ENCODE data around the gene SOCS1. TPM values are rescaled to one million over a fixed set of nuclear protein-coding genes. Genes with fewer than 3 reads are reported as not detected.

SOCS1 gene
- total RNA-seq = 0.64 and 1.7 TPM in 2 replicates

GRCh38 chr16:11255737-11256660 lies at the start of gene SOCS1:
Gene SOCS1 (minus strand): TSS chr16:11256204. CDS start chr16:11255478, 726 bp downstream.

GRCh38 chr16:11280616-11281522 lies 24.9 kb upstream of the SOCS1 start, which contains the start of gene PRM1:
Gene PRM1 (minus strand): TSS chr16:11281330. CDS start chr16:11281238, 92 bp downstream.

GRCh38 chr16:11276143-11276895 lies 20.3 kb upstream of the SOCS1 start, which contains the start of gene PRM2:
Gene PRM2 (minus strand): TSS chr16:11276480. CDS start chr16:11276370, 110 bp downstream.

GRCh38 chr16:11272921-11273720 lies 17.1 kb upstream of the SOCS1 start, which contains the start of gene PRM3:
Gene PRM3 (minus strand): TSS chr16:11273629. CDS start chr16:11273595, 34 bp downstream.

GRCh38 chr16:11268921-11269375 lies 12.9 kb upstream of the SOCS1 start, which contains the start of gene TNP2:
Gene TNP2 (minus strand): TSS chr16:11269325. CDS start chr16:11269262, 63 bp downstream.

Other genes starting within 250 kb of the SOCS1 start
- gene TNP2, start 13.1 kb upstream of the SOCS1 start, total RNA-seq = not detected in 2 replicates
- gene PRM3, start 17.4 kb upstream of the SOCS1 start, total RNA-seq = not detected in 2 replicates
- not detected in 2 replicates for gene PRM2, start 20.3 kb upstream of the SOCS1 start, total RNA-seq
- gene PRM1, start 25.1 kb upstream of the SOCS1 start, total RNA-seq = not detected in 2 replicates
- gene RMI2, start 89.3 kb upstream of the SOCS1 start, total RNA-seq = 1.7 and 5.3 TPM in 2 replicates